Activated CD4-positive, CD25-positive, alpha-beta regulatory T cell treated with anti-CD3 and anti-CD28 coated beads, Interleukin-2, amount 50 U/mL, for 24 hours (primary cell): Measurements from ENCODE around the gene MARK2.

Source experiments
- ATAC-seq, 2 donors: fragments of 150-1000 bp; cut with Tn5 transposase; one replicate each; pipeline ENCODE4 v1.10.0; 2021; ENCODE audit warnings: mild to moderate bottlenecking in 1 of 2, moderate library complexity in 1 of 2

Gene MARK2

GRCh38 chr11:63831326-63831725, 7.6 kb upstream of the MARK2 start:
- ATAC-seq = no peak

GRCh38 chr11:63832336-63832735, 6.6 kb upstream of the MARK2 start:
- no peak for ATAC-seq

GRCh38 chr11:63833048-63833447, 5.9 kb upstream of the MARK2 start:
- ATAC-seq = no peak

GRCh38 chr11:63834535-63835157, 4.3 kb upstream of the MARK2 start:
- ATAC-seq = no peak

GRCh38 chr11:63835158-63835545, 3.8 kb upstream of the MARK2 start:
- no peak for ATAC-seq

GRCh38 chr11:63837027-63837688, 1.8 kb upstream of the MARK2 start:
- ATAC-seq = no peak

- no peak for ATAC-seq
Observed at GRCh38 chr11:63837739-63838138, 1.2 kb upstream of the MARK2 start.

- no peak for ATAC-seq
Observed at GRCh38 chr11:63838150-63838677, 696 bp upstream of the MARK2 start.

GRCh38 chr11:63839508-63840355, 822 bp downstream of the MARK2 start:
- ATAC-seq = no peak

- ATAC-seq = no peak
Observed at GRCh38 chr11:63840356-63841060, 1.6 kb downstream of the MARK2 start.

GRCh38 chr11:63841554-63841953, 2.6 kb downstream of the MARK2 start:
- ATAC-seq = no peak

- no peak for ATAC-seq
Observed at GRCh38 chr11:63843041-63843440, 4.1 kb downstream of the MARK2 start.

GRCh38 chr11:63844836-63845235, 5.9 kb downstream of the MARK2 start:
- ATAC-seq = no peak

- ATAC-seq = no peak
Observed at GRCh38 chr11:63845303-63845702, 6.4 kb downstream of the MARK2 start.

- ATAC-seq = no peak
Observed at GRCh38 chr11:63845911-63846310, 7.0 kb downstream of the MARK2 start.

- ATAC-seq = no peak
Observed at GRCh38 chr11:63846897-63847296, 8.0 kb downstream of the MARK2 start.

GRCh38 chr11:63847363-63847762, 8.5 kb downstream of the MARK2 start:
- no peak for ATAC-seq

- ATAC-seq = no peak
Observed at GRCh38 chr11:63849691-63850090, 10.8 kb downstream of the MARK2 start.

- ATAC-seq = no peak
Observed at GRCh38 chr11:63850920-63851319, 12.0 kb downstream of the MARK2 start.

- peak in 1 of 2 donors; percentile 48 for ATAC-seq
Observed at GRCh38 chr11:63851364-63851763, 12.5 kb downstream of the MARK2 start.

GRCh38 chr11:63853476-63853875, 14.6 kb downstream of the MARK2 start:
- ATAC-seq = no peak

GRCh38 chr11:63854696-63855095, 15.8 kb downstream of the MARK2 start:
- ATAC-seq = no peak

GRCh38 chr11:63855975-63856374, 17.1 kb downstream of the MARK2 start:
- no peak for ATAC-seq
